SH-SY5Y (cell line): ENCODE data around the gene ELMO3.

Experiments used
- GATA2 ChIP-seq: IDR thresholded peaks from 2 replicates; pipeline ENCODE4 v1.6.1; 2011; ENCODE audit warnings: mild to moderate bottlenecking, low read depth, low read length
- GATA3 ChIP-seq: IDR thresholded peaks from 2 replicates; pipeline ENCODE4 v1.6.1; 2011; ENCODE audit warnings: low read depth, mild to moderate bottlenecking, low read length, moderate library complexity

DNA sequence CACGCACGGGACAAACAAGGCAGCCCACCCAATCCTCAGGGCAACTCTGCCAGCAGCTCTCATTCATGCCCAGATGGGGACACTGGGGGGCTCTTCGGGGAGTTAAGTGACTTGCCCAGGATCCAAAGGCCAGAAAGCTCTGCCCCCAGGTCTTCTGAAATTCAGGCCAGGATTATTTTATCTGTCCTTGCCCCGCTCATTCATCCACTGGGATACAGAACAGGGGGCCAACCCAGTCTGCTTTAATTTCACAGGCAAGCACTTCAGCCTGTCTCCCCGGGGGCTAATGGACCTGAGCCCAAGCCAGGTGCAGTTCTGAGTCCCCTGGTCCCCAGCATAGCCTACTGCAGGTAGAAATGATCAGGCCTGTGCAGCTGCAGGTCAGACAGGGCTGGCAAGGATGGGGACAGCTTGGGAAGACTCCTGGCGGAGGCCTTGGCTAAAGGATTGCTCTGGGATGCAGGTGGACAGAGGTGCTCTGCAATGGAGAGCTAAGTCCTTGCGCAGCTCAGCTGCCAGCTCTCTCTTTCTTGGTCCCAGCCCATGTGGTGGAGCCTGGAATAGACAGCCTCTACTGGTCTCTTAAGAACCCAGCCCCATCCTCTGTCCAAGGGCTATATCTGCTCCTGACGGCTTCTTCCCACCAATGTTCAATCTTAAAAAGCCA, 47.4 kb upstream of the ELMO3 start:
- TF ChIP-seq GATA3 (no peak), GATA2 (no peak)
